Measurements from ENCODE around the gene PLCE1. TPM values are rescaled to one million over a fixed set of nuclear protein-coding genes. Genes with fewer than 3 reads are reported as not detected.
A peak's percentile ranks its signal among the peaks of the same experiment; 100 is the strongest.
"Not testable (repeated sequence)": the region's sequence is repeated elsewhere in the genome, so short reads cannot be mapped to it uniquely, and the experiment has no call there.

Gene PLCE1
- total and polyA plus RNA-seq, 7 experiments from 2014 or later, result 0.03 to 0.30 (median 0.14) TPM; not detected in 3

DNA sequence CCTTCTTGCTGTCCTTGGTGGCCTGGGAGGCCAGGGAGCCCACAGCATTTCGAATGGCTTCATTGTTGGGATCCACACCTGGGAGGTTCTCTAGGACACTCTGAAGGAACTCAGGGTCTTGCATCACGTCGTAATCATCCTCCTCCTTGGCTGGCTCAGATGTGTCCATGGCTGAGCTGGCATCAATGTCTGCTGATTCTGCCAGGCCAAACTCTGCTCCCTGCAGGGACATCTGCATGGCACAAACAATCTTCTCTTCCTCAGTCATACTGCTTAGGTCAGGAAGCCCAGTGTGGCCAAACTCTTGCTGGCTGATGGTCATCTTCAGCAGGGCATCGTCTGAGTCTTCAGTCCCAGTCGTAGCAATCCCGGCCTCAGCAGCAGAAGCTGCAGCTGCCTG, 34.9 kb upstream of the PLCE1 start:
- H3K4me1 ChIP-seq (ENCODE audit: control insufficient read depth in 2 of 2, insufficient read depth in 2 of 2, low read length in 2 of 2), result no peaks in the 10 kb centered on the region
- H3K27ac ChIP-seq (ENCODE audit: low read depth, low read length), result no peak overlapping the region
- ATAC-seq, result no peak
- intact Hi-C loops (cut with micrococcal nuclease), result no loop called here
- no peak overlapping the region for H3K4me3 Mint-ChIP-seq
- CTCF ChIA-PET, result no interaction called here
- POLR2A ChIA-PET, result no interaction called here
- H3K9me3 Mint-ChIP-seq, result no peaks in the 10 kb centered on the region
- H3K27me3 ChIP-seq (ENCODE audit: control insufficient read depth in 2 of 2, insufficient read depth in 2 of 2, low read length in 2 of 2), result no peaks in the 10 kb centered on the region
- peaks cover 0 to 39% (median 21%) of the 10 kb centered on the region in 5 donors for H3K36me3 Mint-ChIP-seq
- no peak for DNase-seq
- H3K4me1 Mint-ChIP-seq, result no peaks in the 10 kb centered on the region
- H3K27ac Mint-ChIP-seq, result no peak overlapping the region
- no peak overlapping the region for H3K4me3 ChIP-seq (ENCODE audit: low read length)
- H3K9me3 ChIP-seq (ENCODE audit: control insufficient read depth in 2 of 3, low read length in 3 of 3), result no peaks in the 10 kb centered on the region
- H3K36me3 ChIP-seq (ENCODE audit: control insufficient read depth in 2 of 3, insufficient read depth in 3 of 3, low read length in 3 of 3), result no peaks in the 10 kb centered on the region
- H3K27me3 Mint-ChIP-seq, result no peaks in the 10 kb centered on the region

DNA sequence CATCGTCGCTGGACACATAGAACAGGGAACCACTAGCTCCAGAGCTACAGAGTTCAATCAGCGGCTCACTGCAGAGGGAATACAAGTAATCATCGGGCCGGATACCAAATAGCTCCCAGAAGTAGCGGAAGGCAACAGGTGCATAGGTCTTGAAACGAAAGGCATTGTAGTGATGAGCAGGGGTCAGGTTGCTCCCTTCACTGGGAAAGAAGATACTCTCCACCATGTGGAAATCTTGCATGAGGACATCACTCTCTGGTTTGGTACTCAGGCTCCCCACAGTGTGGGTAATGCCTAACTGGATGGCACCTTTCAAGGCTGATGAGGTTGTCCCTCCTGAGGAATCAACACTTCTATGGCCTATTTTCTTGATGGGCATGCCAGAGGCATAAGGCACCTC, 32.7 kb upstream of the PLCE1 start:
- H3K4me1 ChIP-seq (ENCODE audit: control insufficient read depth in 2 of 2, insufficient read depth in 2 of 2, low read length in 2 of 2); DNase-seq; intact Hi-C loops (cut with micrococcal nuclease); H3K27ac ChIP-seq (ENCODE audit: low read depth, low read length); H3K36me3 ChIP-seq (ENCODE audit: control insufficient read depth in 2 of 3, insufficient read depth in 3 of 3, low read length in 3 of 3); H3K4me3 Mint-ChIP-seq; ATAC-seq; H3K27me3 ChIP-seq (ENCODE audit: control insufficient read depth in 2 of 2, insufficient read depth in 2 of 2, low read length in 2 of 2); H3K4me1 Mint-ChIP-seq; H3K9me3 ChIP-seq (ENCODE audit: control insufficient read depth in 2 of 3, low read length in 3 of 3); H3K27me3 Mint-ChIP-seq; POLR2A ChIA-PET; H3K9me3 Mint-ChIP-seq; CTCF ChIA-PET; H3K4me3 ChIP-seq (ENCODE audit: low read length); H3K27ac Mint-ChIP-seq: not testable (repeated sequence)
- peaks cover 0 to 34% (median 21%) of the 10 kb centered on the region in 5 donors for H3K36me3 Mint-ChIP-seq

DNA sequence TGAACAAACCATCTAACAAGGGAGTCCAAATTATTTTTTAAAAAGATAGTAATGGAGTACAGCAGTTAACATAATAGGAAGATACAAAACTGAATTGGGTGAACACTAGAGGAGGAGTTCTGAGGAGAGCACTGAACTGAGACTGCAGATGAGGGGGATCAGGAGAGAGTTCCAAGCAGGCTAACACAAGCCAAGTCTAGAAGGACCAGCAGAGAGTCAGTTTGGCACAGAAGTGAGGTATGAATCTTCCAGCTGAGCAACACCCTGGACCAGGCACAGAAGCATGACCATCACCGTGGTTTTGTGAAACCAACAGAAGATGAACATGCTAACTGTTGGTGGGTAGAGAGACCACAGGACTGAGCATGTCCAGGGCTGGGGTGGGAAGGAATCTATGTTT, 30.8 kb upstream of the PLCE1 start:
- no peak overlapping the region for H3K4me3 Mint-ChIP-seq
- H3K36me3 ChIP-seq (ENCODE audit: control insufficient read depth in 2 of 3, insufficient read depth in 3 of 3, low read length in 3 of 3), result no peaks in the 10 kb centered on the region
- CTCF ChIA-PET, result no interaction called here

DNA sequence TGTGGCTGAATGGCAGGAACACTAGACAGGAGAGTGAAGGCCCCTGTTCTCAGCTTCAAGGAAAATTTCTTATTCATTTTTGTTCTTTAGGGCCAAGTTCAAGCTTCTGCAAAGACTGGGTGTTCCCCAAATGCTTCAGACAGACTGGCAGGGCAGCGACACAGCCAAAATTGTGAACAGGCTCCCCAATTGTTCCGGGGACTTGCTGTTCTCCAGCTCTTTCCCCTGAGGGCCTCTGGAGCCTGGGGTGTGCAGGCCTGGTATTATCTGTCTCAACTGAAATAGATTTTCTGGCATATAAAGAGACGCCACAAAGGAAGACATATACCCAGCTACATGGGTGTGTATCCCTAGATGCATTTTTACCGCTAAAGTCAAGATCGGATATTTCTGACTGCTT, 30.3 kb upstream of the PLCE1 start:
- Mint-ChIP-seq H3K4me1 (no peaks in the 10 kb centered on the region), H3K9me3 (peaks cover 0 to 5% (median 0%) of the 10 kb centered on the region in 11 donors), H3K4me3 (no peak overlapping the region), H3K27me3 (no peaks in the 10 kb centered on the region), H3K36me3 (peaks cover 0 to 34% (median 17%) of the 10 kb centered on the region in 5 donors), H3K27ac (no peak overlapping the region)
- Histone ChIP-seq H3K36me3 (ENCODE audit: control insufficient read depth in 2 of 3, insufficient read depth in 3 of 3, low read length in 3 of 3) (no peaks in the 10 kb centered on the region), H3K27me3 (ENCODE audit: control insufficient read depth in 2 of 2, insufficient read depth in 2 of 2, low read length in 2 of 2) (no peaks in the 10 kb centered on the region), H3K27ac (ENCODE audit: low read depth, low read length) (no peak overlapping the region), H3K4me3 (ENCODE audit: low read length) (no peak overlapping the region), H3K9me3 (ENCODE audit: control insufficient read depth in 2 of 3, low read length in 3 of 3) (no peaks in the 10 kb centered on the region), H3K4me1 (ENCODE audit: control insufficient read depth in 2 of 2, insufficient read depth in 2 of 2, low read length in 2 of 2) (no peaks in the 10 kb centered on the region)
- DNase-seq (no peak), ATAC-seq (no peak)
- intact Hi-C loops (cut with micrococcal nuclease), result no loop called here
- ChIA-PET CTCF (no interaction called here), POLR2A (no interaction called here)

More for the DNA sequence above, 30.8 kb upstream of the PLCE1 start:
- no peaks in the 10 kb centered on the region for H3K9me3 ChIP-seq (ENCODE audit: control insufficient read depth in 2 of 3, low read length in 3 of 3)
- H3K27ac Mint-ChIP-seq, result peak overlapping the region in 1 of 9 donors; percentile 6
- H3K4me1 ChIP-seq (ENCODE audit: control insufficient read depth in 2 of 2, insufficient read depth in 2 of 2, low read length in 2 of 2), result no peaks in the 10 kb centered on the region
- POLR2A ChIA-PET, result no interaction called here
- H3K4me1 Mint-ChIP-seq, result no peaks in the 10 kb centered on the region
- H3K27ac ChIP-seq (ENCODE audit: low read depth, low read length), result no peak overlapping the region
- H3K27me3 ChIP-seq (ENCODE audit: control insufficient read depth in 2 of 2, insufficient read depth in 2 of 2, low read length in 2 of 2), result no peaks in the 10 kb centered on the region
- intact Hi-C loops (cut with micrococcal nuclease), result no loop called here
- ATAC-seq (no peak), DNase-seq (no peak)
- H3K36me3 Mint-ChIP-seq, result peaks cover 0 to 38% (median 21%) of the 10 kb centered on the region in 5 donors
- H3K27me3 Mint-ChIP-seq, result no peaks in the 10 kb centered on the region
- H3K9me3 Mint-ChIP-seq, result peaks cover 0 to 5% (median 0%) of the 10 kb centered on the region in 11 donors
- no peak overlapping the region for H3K4me3 ChIP-seq (ENCODE audit: low read length)

DNA sequence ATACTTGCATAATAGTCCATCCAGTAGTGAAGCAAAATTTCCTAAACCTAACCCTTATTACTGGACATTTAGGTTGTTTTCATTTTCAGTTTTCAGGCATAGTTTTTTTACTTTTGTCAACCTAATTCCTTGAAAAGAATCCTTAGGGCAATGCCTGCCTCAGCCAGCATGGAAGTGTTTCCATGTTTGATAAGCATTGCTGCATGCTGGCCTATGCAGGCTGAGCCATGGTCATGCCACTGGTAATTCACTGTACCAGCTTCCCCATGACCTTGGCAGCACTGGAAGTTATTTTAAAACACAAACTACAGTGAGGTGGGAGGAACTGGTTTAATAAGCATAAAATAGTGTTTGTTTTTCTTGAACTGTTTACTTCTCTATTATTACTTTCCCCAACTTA, 27.8 kb upstream of the PLCE1 start:
- Histone ChIP-seq H3K36me3 (ENCODE audit: control insufficient read depth in 2 of 3, insufficient read depth in 3 of 3, low read length in 3 of 3) (no peaks in the 10 kb centered on the region), H3K4me3 (ENCODE audit: low read length) (no peak overlapping the region), H3K27ac (ENCODE audit: low read depth, low read length) (no peak overlapping the region), H3K4me1 (ENCODE audit: control insufficient read depth in 2 of 2, insufficient read depth in 2 of 2, low read length in 2 of 2) (no peaks in the 10 kb centered on the region), H3K27me3 (ENCODE audit: control insufficient read depth in 2 of 2, insufficient read depth in 2 of 2, low read length in 2 of 2) (no peaks in the 10 kb centered on the region), H3K9me3 (ENCODE audit: control insufficient read depth in 2 of 3, low read length in 3 of 3) (no peaks in the 10 kb centered on the region)
- DNase-seq (no peak), ATAC-seq (no peak)
- no peak overlapping the region for H3K27ac Mint-ChIP-seq
- intact Hi-C loops (cut with micrococcal nuclease), result no loop called here
- H3K4me3 Mint-ChIP-seq, result no peak overlapping the region
- CTCF ChIA-PET, result no interaction called here
- peaks cover 0 to 5% (median 2%) of the 10 kb centered on the region in 11 donors for H3K9me3 Mint-ChIP-seq
- H3K36me3 Mint-ChIP-seq, result peaks cover 0 to 12% (median 0%) of the 10 kb centered on the region in 5 donors
- POLR2A ChIA-PET, result no interaction called here
- no peaks in the 10 kb centered on the region for H3K4me1 Mint-ChIP-seq
- no peaks in the 10 kb centered on the region for H3K27me3 Mint-ChIP-seq

DNA sequence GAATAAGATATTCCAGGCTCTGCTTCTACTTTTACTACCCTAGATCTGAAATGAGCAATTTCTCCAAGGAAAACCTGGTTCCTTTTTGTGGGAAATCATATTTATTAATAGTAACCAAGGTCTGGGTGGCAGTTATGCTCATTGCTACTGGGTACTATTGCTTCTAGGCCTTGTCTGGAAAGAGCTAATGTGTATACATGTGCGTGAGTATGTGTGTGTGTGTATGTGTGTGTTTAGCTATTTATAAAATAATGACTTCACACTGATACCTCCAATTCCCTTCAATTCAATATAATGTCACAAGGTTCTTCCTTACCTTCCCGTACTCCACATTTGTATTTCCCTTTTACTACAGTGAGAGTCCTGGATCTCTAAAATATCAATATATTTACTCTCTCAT, 26.0 kb upstream of the PLCE1 start:
- CTCF ChIA-PET, result no interaction called here
- no peaks in the 10 kb centered on the region for H3K27me3 Mint-ChIP-seq

DNA sequence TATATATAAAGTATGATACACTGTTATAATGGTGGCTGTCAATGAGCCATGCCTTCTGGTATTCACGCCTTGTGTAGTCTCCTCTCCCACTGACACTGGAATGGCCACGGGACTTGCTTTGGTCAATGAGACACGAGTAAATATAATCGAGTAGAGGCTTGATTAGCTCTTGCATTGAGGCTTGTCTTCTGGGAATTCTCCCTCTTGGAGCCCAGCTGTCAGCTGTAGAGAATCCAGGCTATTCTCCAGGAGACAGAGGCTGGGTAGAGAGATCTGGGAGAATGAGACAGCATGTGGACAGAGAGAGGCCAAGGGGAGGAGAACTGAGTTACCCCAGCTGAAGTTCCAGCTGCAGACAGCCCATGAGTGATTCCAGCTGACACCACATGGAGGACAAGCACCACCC, 25.2 kb upstream of the PLCE1 start:
- ATAC-seq (no peak), DNase-seq (no peak)
- no peak overlapping the region for H3K27ac ChIP-seq (ENCODE audit: low read depth, low read length)
- Mint-ChIP-seq H3K27me3 (no peaks in the 10 kb centered on the region), H3K9me3 (peaks cover 0 to 17% (median 5%) of the 10 kb centered on the region in 11 donors), H3K36me3 (peaks cover 0 to 8% (median 2%) of the 10 kb centered on the region in 5 donors), H3K4me1 (no peaks in the 10 kb centered on the region), H3K27ac (no peak overlapping the region), H3K4me3 (no peak overlapping the region)
- intact Hi-C loops (cut with micrococcal nuclease), result no loop called here
- H3K4me1 ChIP-seq (ENCODE audit: control insufficient read depth in 2 of 2, insufficient read depth in 2 of 2, low read length in 2 of 2), result no peaks in the 10 kb centered on the region
- no peaks in the 10 kb centered on the region for H3K9me3 ChIP-seq (ENCODE audit: control insufficient read depth in 2 of 3, low read length in 3 of 3)
- no peaks in the 10 kb centered on the region for H3K36me3 ChIP-seq (ENCODE audit: control insufficient read depth in 2 of 3, insufficient read depth in 3 of 3, low read length in 3 of 3)
- H3K4me3 ChIP-seq (ENCODE audit: low read length), result no peak overlapping the region
- POLR2A ChIA-PET, result no interaction called here
- CTCF ChIA-PET, result no interaction called here
- H3K27me3 ChIP-seq (ENCODE audit: control insufficient read depth in 2 of 2, insufficient read depth in 2 of 2, low read length in 2 of 2), result no peaks in the 10 kb centered on the region

More for the DNA sequence above, 26.0 kb upstream of the PLCE1 start:
- no peak for DNase-seq
- Histone ChIP-seq H3K36me3 (ENCODE audit: control insufficient read depth in 2 of 3, insufficient read depth in 3 of 3, low read length in 3 of 3) (no peaks in the 10 kb centered on the region), H3K27ac (ENCODE audit: low read depth, low read length) (no peak overlapping the region), H3K4me3 (ENCODE audit: low read length) (no peak overlapping the region), H3K4me1 (ENCODE audit: control insufficient read depth in 2 of 2, insufficient read depth in 2 of 2, low read length in 2 of 2) (no peaks in the 10 kb centered on the region), H3K9me3 (ENCODE audit: control insufficient read depth in 2 of 3, low read length in 3 of 3) (no peaks in the 10 kb centered on the region), H3K27me3 (ENCODE audit: control insufficient read depth in 2 of 2, insufficient read depth in 2 of 2, low read length in 2 of 2) (no peaks in the 10 kb centered on the region)
- no peak for ATAC-seq
- intact Hi-C loops (cut with micrococcal nuclease), result no loop called here
- Mint-ChIP-seq H3K4me1 (no peaks in the 10 kb centered on the region), H3K9me3 (peaks cover 0 to 14% (median 5%) of the 10 kb centered on the region in 11 donors), H3K4me3 (no peak overlapping the region), H3K27ac (no peak overlapping the region), H3K36me3 (peaks cover 0 to 12% (median 1%) of the 10 kb centered on the region in 5 donors)
- POLR2A ChIA-PET, result no interaction called here
